Testis (tissue), 2 donors: Measurements from ENCODE around the gene PIP4K2B.

Experiments
- CTCF ChIP-seq, 3 experiments: fragments of 450-650 bp in 2 of 3; fragments of 200-600 bp in 1 of 3; sonication (generic) in 1 of 3; IDR thresholded peaks; one replicate each; pipeline ENCODE4 v1.5.1; 2016 to 2019; ENCODE audit warnings: antibody characterized with exemption in 3 of 3, mild to moderate bottlenecking in 2 of 3, moderate library complexity in 1 of 3
- POLR2A ChIP-seq: fragments of 450-650 bp; IDR thresholded peaks from one replicate; pipeline ENCODE4 v1.6.1; 2017; ENCODE audit warnings: antibody characterized with exemption, mild to moderate bottlenecking, moderate library complexity

DNA sequence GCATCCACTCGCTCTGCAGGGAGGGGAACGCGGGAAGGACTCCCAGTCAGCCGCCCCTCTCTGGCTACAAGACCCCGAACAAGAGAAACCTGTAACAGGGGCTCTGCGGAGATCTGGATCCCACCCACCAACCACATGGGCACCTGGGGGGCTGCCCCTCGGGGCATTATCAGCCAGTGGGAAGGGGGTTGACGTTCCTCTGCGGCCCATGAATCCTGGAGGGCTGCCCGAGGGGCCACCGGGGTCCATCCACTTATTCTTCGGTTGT lies 49.4 kb downstream of the PIP4K2B start:
- TF ChIP-seq POLR2A (no peak), CTCF (IDR thresholded peaks at IDR 0.05) (no peak)
